GM23338 (cell line): ENCODE data around the gene NECTIN3. TPM values are rescaled to one million over a fixed set of nuclear protein-coding genes. Genes with fewer than 3 reads are reported as not detected.

Experiments used
- ATAC-seq: fragments of 200-7000 bp; cut with Tn5 transposase; 3 replicates; pipeline ENCODE4 v1.9.1; 2020
- DNase-seq: peaks from one replicate; pipeline ENCODE4 v3.0.0-alpha.2; 2015; ENCODE audit warnings: low spot score
- H2AFZ ChIP-seq: fragments of 200-600 bp; sonication (generic); 2 replicates; pipeline ENCODE4 v1.8.0; 2016; ENCODE audit warnings: antibody characterized with exemption, mild to moderate bottlenecking, moderate library complexity
- H3F3A ChIP-seq: fragments of 200-600 bp; sonication (generic); replicated peaks from 2 replicates; pipeline ENCODE4 v1.8.0; 2017; ENCODE audit warnings: antibody characterized with exemption, mixed run types, low read depth
- H3K27ac ChIP-seq: fragments of 200-600 bp; sonication (generic); 2 replicates; pipeline ENCODE4 v1.6.1; 2016; ENCODE audit warnings: low read depth
- H3K27me3 ChIP-seq: fragments of 200-600 bp; sonication (generic); 2 replicates; pipeline ENCODE4 v1.8.0; 2016; ENCODE audit warnings: mild to moderate bottlenecking, mixed run types, moderate library complexity; ENCODE audit not compliant: insufficient read depth
- H3K36me3 ChIP-seq: fragments of 200-600 bp; sonication (generic); 2 replicates; pipeline ENCODE4 v1.8.0; 2016; ENCODE audit warnings: mild to moderate bottlenecking; ENCODE audit not compliant: insufficient read depth
- H3K4me1 ChIP-seq: fragments of 200-600 bp; sonication (generic); 2 replicates; pipeline ENCODE4 v1.8.0; 2016; ENCODE audit warnings: mild to moderate bottlenecking, moderate library complexity; ENCODE audit not compliant: insufficient read depth
- H3K4me2 ChIP-seq: fragments of 200-600 bp; sonication (generic); 2 replicates; pipeline ENCODE4 v1.7.1; 2017; ENCODE audit warnings: mixed run types
- H3K4me3 ChIP-seq: fragments of 200-600 bp; sonication (generic); 2 replicates; pipeline ENCODE4 v1.6.1; 2016; ENCODE audit warnings: mixed run types
- H3K79me2 ChIP-seq: fragments of 200-600 bp; sonication (generic); replicated peaks from 2 replicates; pipeline ENCODE4 v1.8.0; 2017; ENCODE audit warnings: mild to moderate bottlenecking; ENCODE audit not compliant: insufficient read depth
- H3K9me2 ChIP-seq: fragments of 200-600 bp; sonication (generic); 2 replicates; pipeline ENCODE4 v1.8.0; 2017; ENCODE audit not compliant: insufficient read depth
- H4K20me1 ChIP-seq: fragments of 200-600 bp; sonication (generic); replicated peaks from 2 replicates; pipeline ENCODE4 v1.8.0; 2017; ENCODE audit warnings: mild to moderate bottlenecking; ENCODE audit not compliant: insufficient read depth
- H3K27ac Mint-ChIP-seq: 2 replicates; pipeline ENCODE4 v1.8.0; 2020; ENCODE audit warnings: inconsistent platforms, mild to moderate bottlenecking, moderate library complexity, mixed read lengths
- H3K27me3 Mint-ChIP-seq: 3 replicates; pipeline ENCODE4 v1.8.0; 2022; ENCODE audit warnings: low read depth, mild to moderate bottlenecking, moderate library complexity, mixed read lengths, inconsistent platforms; ENCODE audit not compliant: insufficient read depth, poor library complexity
- H3K36me3 Mint-ChIP-seq: 3 replicates; pipeline ENCODE4 v1.8.0; 2021; ENCODE audit warnings: low read depth, mild to moderate bottlenecking, inconsistent platforms, moderate library complexity, mixed read lengths
- H3K4me1 Mint-ChIP-seq: 3 replicates; pipeline ENCODE4 v1.8.0; 2020; ENCODE audit warnings: mild to moderate bottlenecking, inconsistent platforms, mixed read lengths
- H3K4me3 Mint-ChIP-seq: 3 replicates; pipeline ENCODE4 v1.8.0; 2021; ENCODE audit warnings: moderate library complexity, mild to moderate bottlenecking, inconsistent platforms, mixed read lengths
- H3K9me3 Mint-ChIP-seq: 3 replicates; pipeline ENCODE4 v1.8.0; 2020; ENCODE audit warnings: moderate library complexity, mild to moderate bottlenecking, inconsistent platforms, mixed read lengths
- CREB1 ChIP-seq: fragments of 250-450 bp; sonication (Bioruptor Pico); IDR thresholded peaks from 2 replicates; pipeline ENCODE4 v1.5.0; 2020; ENCODE audit warnings: low read depth, mild to moderate bottlenecking, moderate library complexity
- EZH2phosphoT487 ChIP-seq: fragments of 200-600 bp; sonication (generic); IDR thresholded peaks from one replicate; pipeline ENCODE4 v1.8.1; 2018; ENCODE audit warnings: antibody characterized with exemption; ENCODE audit not compliant: unreplicated experiment
- NANOG ChIP-seq: IDR thresholded peaks from 2 replicates; pipeline ENCODE4 v1.6.1; 2016; ENCODE audit warnings: antibody characterized with exemption, borderline replicate concordance
- REST ChIP-seq: IDR thresholded peaks from one replicate; pipeline ENCODE4 v1.6.1; 2018; ENCODE audit warnings: antibody characterized with exemption; ENCODE audit not compliant: unreplicated experiment
- STAT1 ChIP-seq: IDR thresholded peaks from one replicate; pipeline ENCODE4 v1.6.1; 2016; ENCODE audit warnings: antibody characterized with exemption; ENCODE audit not compliant: unreplicated experiment
- ZNF114 ChIP-seq: fragments of 250-450 bp; sonication (Bioruptor Pico); IDR thresholded peaks from 2 replicates; pipeline ENCODE4 v1.5.0; 2020; ENCODE audit warnings: mild to moderate bottlenecking, moderate library complexity
- ZNF331 ChIP-seq: fragments of 250-450 bp; sonication (Bioruptor Pico); IDR thresholded peaks from 2 replicates; pipeline ENCODE4 v1.5.0; 2020; ENCODE audit warnings: low read depth, mild to moderate bottlenecking, moderate library complexity
- polyA plus RNA-seq: library from polyadenylated mRNA; unstranded; fragments of >200 nt; fragmentation: Nextera tagmentation; extraction: Ambion mirVana; gene quantifications from 2 replicates; pipeline ENCODE4 v1.2.1, GENCODE V29; 2016
- total RNA-seq: library from RNA; depleted of rRNA; stranded (reverse); fragments of >200 nt; shearing (Covaris generic); gene quantifications from 2 replicates; pipeline ENCODE4 v1.2.3, GENCODE V29; 2014

The NECTIN3 gene
- total and polyA plus RNA-seq, 2 experiments from 2014 or later, result 16.0 to 48.2 TPM

- H2AFZ ChIP-seq, result no peak overlapping the region
- Mint-ChIP-seq H3K36me3 (peaks cover 47% of the 10 kb centered on the region), H3K9me3 (no peaks in the 10 kb centered on the region), H3K4me1 (peaks cover 21% of the 10 kb centered on the region; the same call in 2 of the 3 replicates), H3K27me3 (peaks cover 3% of the 10 kb centered on the region), H3K27ac (peak overlapping the region; percentile 95), H3K4me3 (peak overlapping the region; percentile 31; the same call in 1 of the 3 replicates)
- H3K27me3 ChIP-seq, result no peaks in the 10 kb centered on the region
- TF ChIP-seq REST (no peak), ZNF331 (no peak), ZNF114 (CRISPR knock-in tag) (no peak), NANOG (peak; percentile 32; the same call in 1 of the 2 replicates), EZH2phosphoT487 (no peak)
- peak; percentile 93 for ATAC-seq
- DNase-seq, result peak; percentile 79
- peak overlapping the region; percentile 28; the same call in 1 of the 2 replicates for H3K4me2 ChIP-seq
- H3K79me2 ChIP-seq, result no peaks in the 10 kb centered on the region
- H3F3A ChIP-seq, result no peaks in the 10 kb centered on the region
- H3K27ac ChIP-seq, result no peak overlapping the region
- no peaks in the 10 kb centered on the region for H3K36me3 ChIP-seq
- H3K9me2 ChIP-seq, result no peaks in the 10 kb centered on the region
- H4K20me1 ChIP-seq, result no peaks in the 10 kb centered on the region
- peaks cover 10% of the 10 kb centered on the region for H3K4me1 ChIP-seq
- H3K4me3 ChIP-seq, result peak overlapping the region; percentile 21; the same call in 1 of the 2 replicates
Observed at GRCh38 chr3:111151438-111151837, 79.8 kb downstream of the NECTIN3 start.

- no peak overlapping the region for H3K4me3 ChIP-seq
- ATAC-seq, result no peak
- no peaks in the 10 kb centered on the region for H3K36me3 ChIP-seq
- Mint-ChIP-seq H3K4me3 (no peak overlapping the region), H3K4me1 (peaks cover 24% of the 10 kb centered on the region), H3K27ac (peak overlapping the region; percentile 69), H3K9me3 (no peaks in the 10 kb centered on the region), H3K36me3 (peaks cover 44% of the 10 kb centered on the region), H3K27me3 (peaks cover 3% of the 10 kb centered on the region)
- H3K27me3 ChIP-seq, result no peaks in the 10 kb centered on the region
- H3K4me1 ChIP-seq, result peaks cover 10% of the 10 kb centered on the region
- H4K20me1 ChIP-seq, result no peaks in the 10 kb centered on the region
- H3K4me2 ChIP-seq, result no peak overlapping the region
- TF ChIP-seq REST (no peak), STAT1 (no peak), CREB1 (CRISPR knock-in tag) (no peak)
- H3F3A ChIP-seq, result no peaks in the 10 kb centered on the region
- H3K9me2 ChIP-seq, result no peaks in the 10 kb centered on the region
- H3K79me2 ChIP-seq, result no peaks in the 10 kb centered on the region
- H3K27ac ChIP-seq, result 0 out of 2 replicates have a peak overlapping the region, but pooled peaks have one; percentile 1
- no peak for DNase-seq
- H2AFZ ChIP-seq, result no peak overlapping the region
Observed at GRCh38 chr3:111152496-111152895, 80.9 kb downstream of the NECTIN3 start.
